OCI-LY3 (cell line): ENCODE data around the gene DOCK11.

Experiments
- CTCF ChIP-seq: fragments of 200-600, 300-600 bp; sonication (generic); IDR thresholded peaks from 2 replicates; pipeline ENCODE4 v1.5.1; 2014; ENCODE audit warnings: antibody characterized with exemption, low read length, low read depth
- EZH2phosphoT487 ChIP-seq: fragments of 200-600 bp; shearing (Covaris generic); IDR thresholded peaks from 2 replicates; pipeline ENCODE4 v1.6.1; 2018; ENCODE audit warnings: antibody characterized with exemption, mixed run types, low read depth

GRCh38 chrX:118523920-118524319 lies 28.3 kb downstream of the DOCK11 start:
- TF ChIP-seq CTCF, result no peak
- no peak for TF ChIP-seq EZH2phosphoT487
